H7 (cell line): Measurements from ENCODE around the gene KERA. TPM values are rescaled to one million over a fixed set of nuclear protein-coding genes. Genes with fewer than 3 reads are reported as not detected.
"Not testable (repeated sequence)": the region's sequence is repeated elsewhere in the genome, so short reads cannot be mapped to it uniquely, and the experiment has no call there.

ENCODE experiments used
- DNase-seq: peaks from one replicate; pipeline ENCODE4 v3.0.0; 2012
- H3K27me3 ChIP-seq: 2 replicates; pipeline ENCODE4 v1.6.0; 2011; ENCODE audit warnings: mild to moderate bottlenecking, low read length; ENCODE audit not compliant: control insufficient read depth, insufficient read depth
- H3K36me3 ChIP-seq: replicated peaks from 2 replicates; pipeline ENCODE4 v1.5.1; 2011; ENCODE audit warnings: low read length; ENCODE audit not compliant: control insufficient read depth, insufficient read depth
- H3K4me3 ChIP-seq: 2 replicates; pipeline ENCODE4 v1.5.1; 2011; ENCODE audit warnings: low read depth, mild to moderate bottlenecking, control low read depth, low read length, moderate library complexity; ENCODE audit not compliant: insufficient read depth
- total RNA-seq: library from RNA; depleted of rRNA; stranded (reverse); fragments of >200 nt; shearing (Covaris generic); gene quantifications from 2 replicates; pipeline ENCODE4 v1.2.3, GENCODE V29; 2014

KERA gene
- total RNA-seq, 1 experiment from 2014 or later, result not detected

- H3K36me3 ChIP-seq, result no peaks in the 10 kb centered on the region
- DNase-seq, result no peak
- H3K4me3 ChIP-seq, result no peak overlapping the region
- no peaks in the 10 kb centered on the region for H3K27me3 ChIP-seq
Observed at GRCh38 chr12:91091916-91092715, 34.3 kb upstream of the KERA start.

GRCh38 chr12:91089953-91090352 lies 32.1 kb upstream of the KERA start:
- not testable (repeated sequence) for H3K27me3 ChIP-seq, H3K4me3 ChIP-seq, H3K36me3 ChIP-seq, DNase-seq

DNA sequence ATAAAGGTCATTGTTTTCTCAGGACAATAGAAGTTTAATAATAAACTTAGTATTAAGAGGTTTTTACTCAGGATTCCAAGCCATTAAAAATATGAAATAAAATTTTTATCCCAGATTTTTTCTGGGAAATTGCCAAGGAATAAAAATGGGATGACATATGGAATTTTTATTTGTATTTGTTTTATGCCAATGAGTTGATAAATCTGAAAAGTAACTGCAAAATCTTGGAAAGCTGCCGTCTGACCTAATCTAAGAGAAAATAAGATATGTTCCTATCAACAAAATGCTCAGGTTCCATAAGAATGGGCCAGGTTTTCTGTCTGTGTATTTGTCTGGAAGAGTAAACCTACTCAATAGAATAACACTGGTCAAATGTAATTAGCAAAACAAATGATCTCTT lies 22.2 kb upstream of the KERA start:
- Histone ChIP-seq H3K36me3 (no peaks in the 10 kb centered on the region), H3K4me3 (no peak overlapping the region), H3K27me3 (no peaks in the 10 kb centered on the region)
- no peak for DNase-seq

GRCh38 chr12:91078501-91078900 lies 20.7 kb upstream of the KERA start:
- no peaks in the 10 kb centered on the region for H3K27me3 ChIP-seq
- DNase-seq, result no peak

DNA sequence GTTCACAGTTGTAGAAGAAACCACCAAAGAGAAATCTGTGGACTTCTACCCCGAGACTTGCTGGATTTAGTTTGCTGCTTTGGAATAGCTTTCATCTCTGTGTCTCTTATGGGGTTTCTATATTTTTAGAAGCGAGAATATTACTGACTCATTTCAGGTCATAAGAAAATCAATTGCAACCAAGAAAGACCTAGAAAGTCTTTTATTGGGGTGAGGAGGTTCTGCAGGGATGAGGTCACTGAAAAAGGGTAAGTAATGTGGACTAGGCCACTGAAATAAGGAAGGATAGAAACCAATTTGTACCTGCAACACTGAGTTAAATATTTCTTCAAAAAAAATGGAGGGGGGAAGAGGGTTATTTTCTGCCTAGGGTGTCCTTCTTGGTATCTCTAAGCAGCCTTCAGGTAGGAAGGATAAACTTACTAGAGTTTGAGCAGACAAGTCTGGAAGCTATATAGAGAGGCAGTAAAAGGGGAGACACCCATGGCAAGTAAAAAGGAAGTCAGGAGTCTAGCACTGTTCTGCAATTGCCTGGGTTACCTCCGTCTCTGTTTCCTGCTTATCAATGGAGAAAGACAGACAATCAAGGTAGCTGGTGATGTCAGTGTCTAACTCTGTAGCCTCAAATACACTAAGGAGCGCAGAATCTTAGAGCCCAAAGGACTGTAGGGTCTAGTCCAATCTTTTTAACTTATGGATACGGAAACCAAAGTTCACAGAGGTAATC lies 19.6 kb upstream of the KERA start:
- no peak overlapping the region for H3K4me3 ChIP-seq
- no peaks in the 10 kb centered on the region for H3K36me3 ChIP-seq
- no peaks in the 10 kb centered on the region for H3K27me3 ChIP-seq
- no peak for DNase-seq

More at GRCh38 chr12:91078501-91078900, 20.7 kb upstream of the KERA start:
- H3K36me3 ChIP-seq, result no peaks in the 10 kb centered on the region
- no peak overlapping the region for H3K4me3 ChIP-seq

- no peak overlapping the region for H3K4me3 ChIP-seq
- no peak for DNase-seq
- H3K36me3 ChIP-seq, result no peaks in the 10 kb centered on the region
- H3K27me3 ChIP-seq, result no peaks in the 10 kb centered on the region
Observed at GRCh38 chr12:91074851-91075250, 17.0 kb upstream of the KERA start.

- no peak for DNase-seq
- no peaks in the 10 kb centered on the region for H3K27me3 ChIP-seq
Observed at GRCh38 chr12:91074154-91074709, 16.4 kb upstream of the KERA start.

DNA sequence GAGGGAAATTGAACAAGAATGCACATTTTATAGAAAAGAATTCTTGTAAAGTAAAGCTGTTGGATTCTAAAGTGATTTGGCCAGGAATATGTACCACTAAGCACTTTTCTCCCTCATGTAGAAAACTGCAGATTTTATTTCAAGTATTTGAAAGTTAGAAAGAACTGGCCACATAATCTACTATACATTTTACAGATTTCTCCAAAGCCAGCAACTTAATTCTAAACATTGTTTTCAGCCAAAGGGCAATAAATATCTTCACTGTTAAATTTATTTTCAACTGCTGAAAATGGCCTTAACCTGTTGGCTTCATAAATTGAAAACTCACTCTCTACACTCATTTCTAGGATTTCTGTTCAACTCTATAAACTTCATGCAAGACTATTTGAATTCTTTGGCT lies 15.6 kb upstream of the KERA start:
- DNase-seq, result no peak
- Histone ChIP-seq H3K27me3 (no peaks in the 10 kb centered on the region), H3K4me3 (no peak overlapping the region), H3K36me3 (no peaks in the 10 kb centered on the region)

More at GRCh38 chr12:91074154-91074709, 16.4 kb upstream of the KERA start:
- no peak overlapping the region for H3K4me3 ChIP-seq
- no peaks in the 10 kb centered on the region for H3K36me3 ChIP-seq

DNA sequence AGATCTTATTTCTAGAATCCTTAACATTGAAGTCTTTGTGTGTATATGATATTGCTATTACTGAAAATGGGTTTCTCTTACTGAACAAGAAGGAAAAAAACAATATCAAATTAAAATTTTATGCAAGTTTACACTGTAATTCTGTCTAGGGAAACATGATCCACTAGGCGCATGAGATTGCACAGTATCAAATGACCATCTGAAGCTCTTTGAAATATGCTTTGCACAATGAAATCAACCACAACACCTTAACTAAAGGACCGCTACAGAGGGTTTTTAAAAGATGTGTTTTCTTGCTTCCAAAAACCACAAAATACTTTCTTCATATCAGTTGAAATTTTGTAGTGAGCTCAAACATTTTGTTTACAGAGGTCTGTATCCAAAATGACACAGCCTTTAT lies 15.1 kb upstream of the KERA start:
- H3K4me3 ChIP-seq, result no peak overlapping the region
- no peaks in the 10 kb centered on the region for H3K36me3 ChIP-seq
- no peak for DNase-seq
- no peaks in the 10 kb centered on the region for H3K27me3 ChIP-seq

- Histone ChIP-seq H3K27me3 (no peaks in the 10 kb centered on the region), H3K36me3 (no peaks in the 10 kb centered on the region), H3K4me3 (no peak overlapping the region)
- no peak for DNase-seq
Observed at GRCh38 chr12:91070936-91071335, 13.1 kb upstream of the KERA start.

- no peak for DNase-seq
- Histone ChIP-seq H3K27me3 (no peaks in the 10 kb centered on the region), H3K36me3 (no peaks in the 10 kb centered on the region), H3K4me3 (no peak overlapping the region)
Observed at GRCh38 chr12:91065396-91065795, 7.6 kb upstream of the KERA start.

DNA sequence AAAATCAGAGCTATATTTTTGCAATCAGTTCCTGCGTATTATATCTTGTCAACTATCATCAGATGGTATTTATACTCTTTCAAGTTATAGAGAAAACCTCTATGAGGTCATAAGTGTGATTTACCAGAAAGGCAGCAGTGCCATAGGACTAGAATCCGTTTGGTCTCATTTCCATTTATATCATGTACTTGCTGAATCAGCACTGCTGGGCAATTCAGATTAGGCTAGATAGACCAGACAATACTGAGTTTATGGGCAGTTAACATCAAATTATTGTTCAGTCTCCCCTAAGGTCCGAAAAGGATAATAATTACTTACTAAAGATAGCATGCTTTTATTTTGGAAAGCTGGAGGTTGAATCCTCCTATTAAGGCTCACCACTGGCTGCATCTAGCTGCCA lies 6.8 kb upstream of the KERA start:
- no peaks in the 10 kb centered on the region for H3K27me3 ChIP-seq

DNA sequence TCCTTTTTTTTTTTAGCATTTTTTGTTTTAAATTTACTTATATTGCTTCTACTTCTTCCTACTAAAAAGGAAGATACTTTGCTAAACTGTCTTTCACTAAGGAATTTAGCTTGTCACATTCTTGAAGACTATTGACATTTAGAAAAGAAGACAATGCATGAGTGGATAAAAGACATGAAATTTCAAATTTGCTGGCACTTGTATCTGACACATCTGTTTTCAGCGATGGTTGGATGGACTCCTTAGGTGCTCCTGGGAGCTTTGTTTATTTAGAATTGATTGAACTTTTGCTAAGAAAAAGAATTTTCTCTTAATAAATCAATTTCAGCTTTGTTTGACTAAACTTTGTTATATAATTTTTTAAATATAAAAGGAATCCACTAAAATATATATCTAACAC lies 3.3 kb upstream of the KERA start:
- H3K36me3 ChIP-seq, result no peaks in the 10 kb centered on the region
- DNase-seq, result no peak
- no peaks in the 10 kb centered on the region for H3K27me3 ChIP-seq
- no peak overlapping the region for H3K4me3 ChIP-seq

More for the DNA sequence above, 6.8 kb upstream of the KERA start:
- no peaks in the 10 kb centered on the region for H3K36me3 ChIP-seq
- no peak for DNase-seq
- no peak overlapping the region for H3K4me3 ChIP-seq

DNA sequence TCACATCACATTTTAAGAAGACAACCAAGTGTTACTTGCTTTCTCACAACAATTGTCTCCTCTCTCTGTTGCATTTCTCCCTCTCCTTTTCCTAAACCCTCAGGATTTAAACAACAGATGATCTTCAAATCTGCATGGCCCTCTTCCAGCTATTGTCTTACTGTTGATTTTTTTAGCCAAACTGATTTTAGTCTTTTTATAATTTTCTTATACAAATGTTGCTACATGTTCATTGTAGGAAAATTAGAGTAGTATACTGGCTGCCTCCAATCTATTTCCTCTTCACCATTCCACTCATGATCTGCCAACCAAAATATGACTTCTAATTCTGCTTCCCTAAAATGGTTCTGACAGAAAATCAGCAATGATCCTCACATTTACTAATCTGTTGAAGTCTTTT lies 1.4 kb upstream of the KERA start:
- Histone ChIP-seq H3K4me3 (no peak overlapping the region), H3K36me3 (no peaks in the 10 kb centered on the region), H3K27me3 (no peaks in the 10 kb centered on the region)
- DNase-seq, result no peak

DNA sequence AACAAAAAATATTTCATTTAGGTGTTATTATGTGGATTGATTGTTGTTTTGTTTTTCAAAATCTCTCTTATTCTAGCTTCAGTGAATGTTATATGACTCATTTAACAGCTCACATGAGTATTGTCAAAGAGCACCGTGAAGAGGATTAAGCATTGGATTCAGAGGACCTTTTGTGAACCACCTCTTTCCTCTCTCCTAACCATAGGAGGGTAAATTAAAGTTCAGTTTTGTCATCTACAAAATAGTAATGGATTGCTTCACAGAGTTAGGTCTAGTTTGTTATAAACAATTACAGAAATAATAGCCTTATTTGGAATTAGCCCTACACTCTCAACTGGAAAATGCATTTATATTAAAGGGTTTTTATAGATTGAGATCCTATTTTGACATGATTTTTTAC lies 962 bp upstream of the KERA start:
- no peak for DNase-seq
- Histone ChIP-seq H3K36me3 (no peaks in the 10 kb centered on the region), H3K27me3 (no peaks in the 10 kb centered on the region), H3K4me3 (no peak overlapping the region)
